Activated CD4-positive, alpha-beta T cell treated with anti-CD3 and anti-CD28 coated beads, Interleukin-2, amount 50 U/mL, for 1 hour (primary cell): ENCODE measurements around the gene UBXN11.
A peak's percentile ranks its signal among the peaks of the same experiment; 100 is the strongest.
"Not testable (repeated sequence)": the region's sequence is repeated elsewhere in the genome, so short reads cannot be mapped to it uniquely, and the experiment has no call there.

Experiments
- DNase-seq: peaks from one replicate; pipeline ENCODE4 v3.0.0-alpha.2; 2020

The UBXN11 gene

DNA sequence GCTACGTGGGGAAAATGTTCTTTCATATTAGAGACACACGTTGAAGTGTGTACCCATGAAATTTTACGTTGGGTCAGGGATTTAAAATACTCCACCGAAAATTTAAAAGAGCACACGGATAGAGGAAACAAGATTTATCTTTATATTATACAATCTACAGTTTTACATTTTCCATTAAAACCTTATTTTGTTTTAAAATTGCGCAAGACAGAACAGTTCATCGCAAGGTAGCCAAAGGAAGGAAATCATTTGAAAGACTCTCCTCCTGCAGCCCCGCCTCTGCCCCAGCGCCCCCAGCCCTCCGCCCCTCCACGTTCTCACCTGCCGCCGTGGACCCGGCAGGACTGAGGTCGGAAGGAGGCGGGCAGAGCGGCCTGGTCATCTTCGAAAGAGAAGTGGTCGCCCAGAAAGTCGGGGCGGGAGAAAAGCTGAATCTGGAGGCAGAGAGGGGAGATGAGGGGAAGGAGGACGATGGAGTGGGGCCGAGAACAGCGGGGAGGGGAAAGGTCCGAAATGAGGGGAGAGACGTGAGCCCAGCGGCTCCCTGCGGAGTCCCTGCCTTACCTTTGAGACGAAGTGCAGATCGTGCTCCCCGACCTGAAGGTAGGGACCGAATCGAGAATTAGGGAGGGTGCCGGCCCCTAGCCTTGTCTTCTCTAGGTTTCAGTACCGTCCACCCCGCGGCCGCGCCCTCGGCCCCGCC lies 29.5 kb upstream of the UBXN11 start:
- no peak for DNase-seq

DNA sequence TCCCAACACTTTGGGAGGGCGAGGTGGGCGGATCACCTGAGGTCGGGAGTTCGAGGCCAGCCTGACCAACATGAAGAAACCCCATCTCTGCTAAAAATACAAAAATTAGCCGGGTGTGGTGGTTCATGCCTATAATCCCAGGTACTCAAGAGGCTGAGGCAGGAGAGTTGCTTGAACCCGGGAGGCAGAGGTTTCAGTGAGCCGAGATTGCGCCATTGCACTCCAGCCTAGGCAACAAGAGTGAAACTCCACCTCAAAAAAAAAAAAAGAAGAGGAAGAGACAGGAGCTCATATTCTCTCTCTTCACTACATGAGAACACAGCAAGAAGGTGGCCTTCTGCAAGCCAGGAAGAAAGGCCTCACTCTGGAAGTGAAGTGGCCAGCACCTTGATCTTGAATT lies 26.9 kb upstream of the UBXN11 start:
- not testable (repeated sequence) for DNase-seq

DNA sequence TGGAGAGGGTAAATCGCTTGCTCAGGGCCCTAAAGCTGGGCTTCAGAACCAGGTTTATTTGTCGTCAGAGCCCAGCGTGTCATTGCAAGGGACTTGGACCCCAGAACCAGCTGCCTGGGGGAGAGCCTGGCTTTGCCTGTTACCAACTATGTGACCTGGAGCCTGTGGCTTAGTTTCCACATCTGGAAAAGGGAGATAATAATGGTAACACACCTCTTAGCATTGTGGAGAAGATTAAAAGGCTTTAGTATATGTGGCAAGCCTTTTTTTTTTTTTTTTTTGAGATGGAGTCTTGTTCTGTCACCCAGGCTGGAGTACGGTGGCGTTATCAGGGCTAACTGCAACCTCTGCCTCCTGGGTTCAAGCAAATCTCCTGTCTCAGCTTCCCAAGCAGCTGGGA lies 23.8 kb upstream of the UBXN11 start:
- DNase-seq, result no peak

DNA sequence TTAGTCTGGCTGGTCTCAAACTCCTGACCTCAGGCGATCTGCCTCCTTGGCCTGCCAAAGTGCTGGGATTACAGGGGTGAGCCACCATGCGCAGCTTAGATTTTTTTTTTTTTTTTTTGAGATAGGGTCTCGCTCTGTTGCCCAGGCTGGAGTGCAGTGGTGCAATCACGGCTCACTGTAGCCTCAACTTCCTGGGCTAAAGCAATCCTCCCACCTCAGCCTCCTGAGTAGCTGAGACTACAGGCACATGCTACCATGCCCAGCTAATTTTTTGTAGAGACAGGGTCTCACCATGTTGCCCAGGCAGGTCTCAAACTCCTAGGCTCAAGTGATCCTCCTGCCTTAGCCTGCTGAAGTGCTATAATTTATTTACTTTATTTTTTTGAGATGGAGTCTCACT lies 22.9 kb upstream of the UBXN11 start:
- DNase-seq, result not testable (repeated sequence)

DNA sequence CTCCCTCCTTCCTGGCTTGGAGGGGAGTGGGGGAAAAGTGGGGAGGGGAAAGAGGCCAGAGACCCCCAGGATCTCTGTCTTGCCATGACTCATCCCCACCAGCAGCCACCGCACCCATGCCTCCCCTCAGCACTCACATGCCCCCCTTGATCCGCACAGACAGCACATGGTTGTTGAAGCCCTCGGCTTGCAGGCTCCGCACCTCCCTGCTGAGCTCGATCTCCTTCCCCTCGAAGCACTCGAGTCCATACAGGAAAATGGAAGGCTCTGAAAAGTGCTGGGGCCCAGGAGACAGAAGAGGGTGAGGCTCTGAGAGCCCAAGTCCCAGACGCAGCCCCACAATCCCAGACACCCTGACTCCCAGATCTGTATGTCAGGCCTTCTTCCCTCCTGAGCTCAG lies 22.2 kb upstream of the UBXN11 start:
- DNase-seq, result no peak

DNA sequence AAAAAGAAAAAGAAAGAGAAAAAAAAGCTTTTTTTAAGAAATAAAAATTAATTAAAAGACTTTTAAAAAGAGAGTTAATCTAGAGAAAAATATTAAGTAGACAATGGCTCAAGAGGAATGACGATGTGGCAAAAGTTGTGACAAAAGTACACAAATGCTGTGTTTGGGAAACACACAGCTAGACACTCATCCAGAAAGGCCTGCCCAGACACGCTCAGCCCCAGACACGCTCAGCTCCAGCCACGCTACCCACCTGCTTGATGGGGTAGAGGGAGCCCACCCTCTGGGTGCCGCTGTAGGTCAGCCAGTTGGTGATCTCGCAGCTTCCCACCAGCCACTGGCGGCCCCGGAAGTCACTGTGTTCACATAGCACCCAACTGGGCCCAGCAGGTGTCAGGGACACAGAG lies 21.5 kb upstream of the UBXN11 start:
- no peak for DNase-seq

DNA sequence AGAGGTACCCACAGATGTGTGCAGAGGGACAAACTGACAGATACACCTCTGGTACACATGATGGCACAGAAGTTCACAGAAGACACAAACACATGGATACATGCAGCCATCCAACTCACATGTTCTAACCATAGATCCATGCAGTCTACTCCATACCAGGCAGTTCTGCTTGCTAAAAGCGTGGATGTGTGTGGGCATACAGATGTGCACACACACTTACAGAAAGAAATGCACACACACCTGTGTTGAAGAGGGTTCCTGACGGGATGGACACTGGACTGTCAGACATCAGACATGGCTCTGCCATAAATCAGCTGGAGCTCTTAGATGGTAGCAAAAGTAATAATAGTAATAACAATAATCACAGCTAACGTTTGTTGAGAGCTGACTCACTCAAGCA lies 18.1 kb upstream of the UBXN11 start:
- no peak for DNase-seq

DNA sequence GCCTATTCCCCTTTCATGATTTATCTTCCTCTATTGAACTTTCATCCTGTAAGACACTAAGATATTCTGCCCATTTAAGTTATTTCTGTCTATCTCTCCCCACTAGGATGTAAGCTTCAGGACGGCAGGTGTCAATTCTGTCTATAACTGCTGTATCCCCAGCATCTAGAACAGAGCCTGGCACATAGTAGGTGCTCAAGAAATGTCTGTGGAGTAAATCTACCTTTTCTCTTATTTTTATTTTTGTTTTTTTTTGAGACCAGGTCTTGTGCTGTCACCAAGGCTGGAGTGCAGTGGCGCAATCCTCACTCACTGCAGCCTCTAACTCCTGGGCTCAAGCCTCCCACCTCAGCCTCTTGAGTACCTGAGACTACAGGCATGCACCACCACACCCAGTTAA lies 16.9 kb upstream of the UBXN11 start:
- no peak for DNase-seq

DNA sequence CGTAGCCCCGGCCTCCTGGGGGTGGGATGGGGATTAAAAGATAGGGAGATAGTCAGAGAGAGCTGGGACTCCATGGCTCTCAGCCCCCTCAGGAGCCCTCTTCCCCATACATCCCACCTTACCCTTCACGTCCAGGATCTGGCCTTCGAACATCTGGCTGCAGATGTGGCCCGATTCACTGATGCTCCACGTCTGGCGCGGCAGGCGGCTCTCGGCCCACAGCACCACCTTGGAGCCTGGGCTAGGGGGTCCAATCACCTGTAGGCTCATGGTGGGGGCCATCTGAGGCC lies 15.6 kb upstream of the UBXN11 start:
- DNase-seq, result no peak

DNA sequence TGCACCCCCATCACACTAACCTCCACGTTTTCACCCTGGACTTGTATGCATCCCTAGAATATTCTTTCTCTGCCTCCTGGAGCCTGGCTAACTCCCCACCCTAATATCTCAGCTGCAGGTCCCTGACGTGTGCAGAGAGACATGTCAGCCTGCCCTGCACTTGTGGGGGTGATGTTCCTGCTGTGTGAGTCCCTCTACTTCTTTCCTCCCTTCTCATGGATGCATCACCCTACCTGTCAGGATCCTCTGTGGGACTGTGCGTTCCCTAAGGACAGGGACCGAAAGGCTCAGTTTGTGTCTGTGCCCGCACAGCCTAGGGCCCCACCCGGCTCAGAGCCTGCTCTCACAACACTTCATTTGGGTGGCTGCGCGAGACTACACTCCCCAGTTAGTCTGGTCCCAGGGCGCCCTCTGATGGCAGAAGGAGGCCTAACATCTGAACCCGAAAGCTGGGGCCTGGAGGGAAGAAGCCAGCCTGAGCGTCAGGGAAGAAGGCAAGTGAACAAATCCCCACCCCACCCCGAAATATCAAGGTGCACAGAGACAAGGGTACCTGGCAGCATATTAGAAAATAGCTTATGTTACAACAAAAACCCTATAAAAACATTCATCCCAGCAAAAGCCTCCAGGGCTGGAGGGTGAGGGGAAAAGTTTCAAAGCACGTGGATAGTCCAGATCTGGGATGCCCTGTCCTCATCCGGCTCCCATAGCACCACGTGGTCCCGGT lies 15.0 kb upstream of the UBXN11 start:
- DNase-seq, result peak; percentile 97

DNA sequence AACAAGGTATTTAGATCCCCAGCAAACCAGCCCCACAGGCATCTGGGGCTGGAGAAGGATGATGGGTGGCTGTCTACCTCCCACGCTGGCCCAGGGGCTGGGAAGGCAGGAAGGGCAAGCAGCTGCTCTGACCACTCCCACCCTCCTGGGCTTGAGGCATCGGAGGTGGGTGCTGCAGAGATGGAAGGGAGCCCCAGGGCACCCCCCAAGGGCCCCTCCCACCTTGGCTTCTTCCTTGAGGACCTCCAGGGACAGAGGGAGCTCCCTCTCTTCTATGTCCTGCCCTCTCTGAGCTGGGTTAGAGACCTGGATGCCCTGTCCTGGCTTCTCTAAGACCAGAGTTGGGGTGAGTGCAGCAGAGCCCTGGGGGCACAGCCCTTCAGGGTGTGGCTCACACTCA lies 14.5 kb upstream of the UBXN11 start:
- DNase-seq, result no peak

DNA sequence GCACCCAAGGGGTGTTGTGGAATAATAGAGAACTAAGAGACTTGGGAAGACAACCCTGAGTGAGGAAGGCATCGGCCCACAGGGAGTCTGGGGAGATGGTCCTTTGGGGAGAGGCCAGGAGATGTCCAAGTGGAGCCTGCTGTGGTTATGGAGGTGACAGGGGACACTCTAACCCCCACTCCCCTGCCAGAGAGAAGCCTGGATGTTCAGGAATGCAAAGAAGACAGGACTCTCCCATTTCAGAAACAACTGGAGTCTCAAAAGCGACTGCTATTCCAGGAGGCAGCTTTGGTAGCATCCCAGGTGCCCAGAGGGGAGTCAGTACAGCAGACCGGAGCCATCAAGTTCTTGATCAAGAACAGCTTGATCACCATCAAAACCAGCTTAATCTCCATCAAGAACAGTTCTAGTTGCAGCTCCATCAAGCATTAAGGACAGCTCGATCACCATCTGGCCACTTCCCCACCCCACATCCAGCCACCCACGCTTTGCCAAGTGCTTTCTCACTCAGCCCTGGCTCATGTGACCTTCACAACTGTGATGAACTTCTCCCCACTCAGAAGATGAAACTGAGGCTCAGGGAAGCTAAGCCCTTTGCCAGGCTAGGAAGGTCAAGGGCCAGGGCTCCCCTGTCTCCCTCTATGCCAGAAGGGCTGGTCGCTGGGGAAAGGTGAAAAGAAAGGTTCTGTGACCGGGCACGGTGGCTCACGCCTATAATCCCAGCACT lies 12.1 kb upstream of the UBXN11 start:
- no peak for DNase-seq

DNA sequence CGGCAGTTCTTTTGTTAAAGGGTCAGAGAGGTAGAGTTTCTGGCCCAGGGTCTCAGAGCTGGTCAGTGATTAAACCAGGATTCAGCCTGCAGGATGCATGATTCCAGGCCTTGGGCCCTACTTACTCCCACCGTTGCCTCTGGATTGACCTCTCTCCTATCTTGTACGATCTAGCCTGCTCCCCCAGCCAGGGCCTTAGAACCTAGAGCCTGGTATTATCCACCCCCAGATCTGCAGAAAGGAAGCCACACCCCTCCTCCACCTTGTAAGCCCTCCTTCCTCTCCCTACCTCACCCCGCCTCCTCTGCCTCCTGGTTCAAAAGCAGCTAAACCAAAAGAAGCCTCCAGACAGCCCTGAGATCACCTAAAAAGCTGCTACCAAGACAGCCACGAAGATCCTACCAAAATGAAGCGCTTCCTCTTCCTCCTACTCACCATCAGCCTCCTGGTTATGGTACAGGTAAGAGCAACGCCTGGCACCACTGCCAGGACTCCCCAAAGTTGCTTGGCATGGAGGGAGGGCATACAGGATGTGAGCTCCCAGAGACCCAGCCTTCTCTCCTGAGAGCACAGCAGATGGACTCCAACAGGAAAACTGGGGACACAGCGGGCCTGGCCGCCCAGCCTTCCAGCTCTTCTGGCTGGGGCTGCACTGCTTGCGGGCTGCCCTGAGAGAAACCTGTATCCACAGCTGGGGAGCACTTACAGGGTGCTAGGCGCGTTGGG lies 11.3 kb upstream of the UBXN11 start, which contains the start of gene CD52:
Gene CD52 (plus strand): TSS at position 347 of the 726 bp plus-strand sequence. CDS start 60 bp downstream, at position 407.
- DNase-seq, result peak; percentile 76

DNA sequence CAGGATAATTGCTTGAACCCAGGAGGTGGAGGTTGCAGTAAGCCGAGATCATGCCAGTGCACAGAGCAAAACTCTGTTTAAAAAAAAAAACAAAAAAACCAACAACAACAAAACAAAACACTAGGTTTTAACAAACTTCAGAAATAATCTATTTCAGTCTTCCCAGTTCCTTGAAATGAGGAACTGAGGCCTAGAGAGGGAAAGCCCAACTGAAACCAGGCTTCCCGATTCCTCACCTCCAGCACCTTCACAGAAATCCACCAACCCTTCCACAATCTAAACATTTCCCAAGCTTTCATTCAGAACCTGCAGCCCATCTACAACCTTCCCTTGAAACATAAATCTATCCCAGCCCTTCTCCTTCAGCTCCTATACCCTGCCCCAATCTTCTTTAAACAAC lies 10.7 kb upstream of the UBXN11 start:
- no peak for DNase-seq

DNA sequence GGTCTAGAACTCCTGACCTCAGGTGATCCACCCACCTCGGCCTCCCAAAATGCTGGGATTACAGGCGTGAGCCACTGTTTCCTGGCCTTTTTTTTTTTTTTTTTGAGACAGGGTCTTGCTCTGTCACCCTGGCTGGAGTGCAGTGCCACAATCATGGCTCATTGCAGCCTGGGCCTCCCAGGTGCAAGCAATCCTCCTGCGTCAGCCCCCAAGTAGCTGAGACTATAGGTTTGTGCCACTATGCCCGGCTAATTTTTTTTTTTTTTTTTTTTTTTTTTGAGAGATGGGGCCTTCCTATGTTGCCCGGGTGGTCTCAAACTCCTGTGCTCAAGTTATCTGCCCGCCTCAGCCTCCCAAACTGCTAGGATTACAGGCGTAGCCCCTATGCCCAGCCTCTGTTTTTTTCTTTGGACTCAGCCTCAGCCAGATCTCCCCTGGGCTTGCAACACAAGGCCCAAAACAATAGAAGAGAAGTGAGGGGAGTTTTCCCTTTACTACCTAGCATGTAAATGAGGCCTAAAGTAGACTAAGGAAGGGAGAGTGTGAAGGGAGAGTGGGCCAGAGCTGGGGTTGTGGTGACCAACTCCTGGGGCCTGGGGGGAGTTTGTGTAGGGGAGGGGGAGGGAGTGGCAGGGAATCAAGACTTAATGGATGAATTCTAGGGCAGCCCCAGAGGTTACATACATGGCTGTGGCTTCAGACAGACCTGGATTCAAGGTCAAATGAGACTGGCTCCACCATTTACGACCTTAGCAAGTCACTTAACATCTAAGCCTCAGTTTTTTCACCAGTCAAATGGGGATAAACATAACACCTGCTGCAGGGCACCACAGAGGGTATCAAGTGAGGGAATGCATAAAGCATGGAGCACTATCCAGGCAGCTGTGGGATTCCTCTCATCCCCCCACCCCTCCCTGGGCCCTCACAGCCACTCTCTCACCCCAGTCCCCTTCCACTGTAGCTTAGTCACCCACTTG lies 9.7 kb upstream of the UBXN11 start:
- DNase-seq, result no peak

DNA sequence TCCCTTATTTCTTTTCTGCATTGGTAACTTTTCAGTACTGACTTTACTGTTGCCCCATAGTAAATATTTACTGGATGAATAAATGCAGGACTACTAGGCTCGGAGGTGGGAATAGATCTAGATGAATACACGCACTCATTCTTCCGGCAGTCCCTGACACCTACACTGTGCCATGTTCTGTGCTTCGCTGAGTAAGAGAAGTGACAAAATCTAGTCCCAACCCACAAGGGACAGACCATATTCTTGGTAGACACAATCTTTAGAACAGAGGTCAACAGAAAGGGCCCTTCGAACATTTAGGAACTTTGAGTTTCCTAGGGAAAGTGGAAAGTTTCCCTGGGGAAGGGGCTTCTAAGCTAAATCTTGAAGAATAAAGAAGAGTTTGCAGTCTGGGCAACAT lies 8.1 kb upstream of the UBXN11 start:
- no peak for DNase-seq

DNA sequence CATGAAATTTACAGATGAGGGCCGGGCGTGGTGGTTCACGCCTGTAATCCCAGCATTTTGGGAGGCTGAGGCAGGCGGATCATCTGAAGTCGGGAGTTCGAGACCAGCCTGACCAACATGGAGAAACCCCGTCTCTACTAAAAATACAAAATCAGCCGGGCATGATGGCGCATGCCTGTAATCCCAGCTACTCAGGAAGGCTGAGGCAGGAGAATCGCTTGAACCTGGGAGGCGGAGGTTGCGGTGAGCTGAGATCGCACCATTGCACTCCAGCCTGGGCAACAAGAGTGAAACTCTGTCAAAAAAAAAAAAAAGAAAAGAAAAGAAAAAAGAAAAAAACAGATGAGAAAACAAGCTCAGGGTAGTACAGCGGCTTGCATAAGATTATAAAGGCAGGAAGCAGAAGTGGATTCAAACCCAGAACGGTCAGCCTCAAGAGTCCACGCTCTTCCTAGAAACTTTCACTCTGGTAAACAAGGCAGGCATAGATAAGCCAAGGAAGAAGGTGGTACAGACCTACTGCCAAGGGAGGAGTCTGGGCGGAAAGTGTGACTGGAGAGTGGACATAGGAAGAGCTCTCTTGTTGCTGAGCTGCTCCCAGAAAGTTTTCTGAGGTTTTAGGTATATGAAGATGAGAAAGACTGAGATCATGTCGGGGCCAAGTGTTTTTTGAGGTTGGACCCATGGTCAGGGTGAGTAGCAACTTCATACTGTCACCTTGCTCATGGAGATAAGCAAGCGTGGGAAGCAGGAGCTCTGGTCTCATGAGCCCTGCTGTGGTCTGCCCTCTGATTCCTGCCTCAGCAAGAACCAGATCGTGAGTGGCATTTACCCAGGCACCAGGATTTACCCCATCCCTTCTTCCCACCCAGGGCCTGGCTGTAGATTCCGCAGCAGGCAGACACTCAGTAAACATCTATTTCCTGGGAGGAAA lies 1.8 kb upstream of the UBXN11 start:
- not testable (repeated sequence) for DNase-seq

DNA sequence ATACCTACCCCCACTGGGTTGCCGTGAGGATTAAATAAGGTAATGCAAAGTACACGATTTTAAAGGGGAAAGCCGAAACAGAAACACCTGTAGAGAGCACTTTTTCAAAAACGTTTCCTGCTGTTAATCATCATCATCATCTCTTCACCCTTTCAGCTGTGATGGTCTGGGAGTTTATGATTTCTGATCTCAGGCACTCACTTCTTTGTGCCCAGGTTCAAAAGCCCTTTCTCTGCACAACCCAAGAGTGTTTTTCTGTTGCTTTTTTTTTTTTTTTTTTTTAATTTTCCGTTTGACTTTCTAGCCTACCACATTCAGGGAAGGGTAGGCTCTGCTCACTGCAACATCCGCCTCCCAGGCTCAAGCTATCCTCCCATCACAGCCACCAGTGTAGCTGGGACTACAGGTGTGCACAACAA lies 936 bp upstream of the UBXN11 start:
- no peak for DNase-seq

DNA sequence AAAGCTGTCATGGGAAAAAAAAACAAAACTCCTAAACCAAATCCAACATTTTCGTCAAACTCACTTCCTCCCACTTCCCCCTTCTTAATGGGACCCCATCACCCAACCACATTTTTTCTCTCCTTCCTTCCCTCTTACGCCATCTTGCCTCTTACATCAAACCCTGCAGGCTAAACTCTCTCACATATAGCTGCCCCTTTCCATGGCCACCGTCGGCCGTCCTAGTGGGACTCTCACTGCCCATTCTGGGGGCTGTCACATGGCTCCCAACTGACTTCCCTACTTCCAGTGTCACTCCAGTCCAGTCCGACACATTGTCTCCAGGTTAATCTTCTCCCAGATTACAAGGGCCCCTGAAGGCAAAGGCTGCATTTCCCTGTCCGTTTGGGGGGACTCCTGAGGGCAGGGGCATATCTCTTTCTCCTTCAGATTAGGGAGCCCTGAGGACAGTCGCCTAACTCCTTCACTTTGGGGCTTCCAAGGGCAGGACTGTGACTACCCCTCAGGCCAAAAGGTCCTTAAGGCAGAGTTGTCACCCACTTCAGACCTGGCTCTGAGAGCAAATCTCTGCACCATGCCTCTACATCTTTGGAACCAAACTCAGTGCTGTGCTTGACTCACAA lies 658 bp downstream of the UBXN11 start:
- no peak for DNase-seq

DNA sequence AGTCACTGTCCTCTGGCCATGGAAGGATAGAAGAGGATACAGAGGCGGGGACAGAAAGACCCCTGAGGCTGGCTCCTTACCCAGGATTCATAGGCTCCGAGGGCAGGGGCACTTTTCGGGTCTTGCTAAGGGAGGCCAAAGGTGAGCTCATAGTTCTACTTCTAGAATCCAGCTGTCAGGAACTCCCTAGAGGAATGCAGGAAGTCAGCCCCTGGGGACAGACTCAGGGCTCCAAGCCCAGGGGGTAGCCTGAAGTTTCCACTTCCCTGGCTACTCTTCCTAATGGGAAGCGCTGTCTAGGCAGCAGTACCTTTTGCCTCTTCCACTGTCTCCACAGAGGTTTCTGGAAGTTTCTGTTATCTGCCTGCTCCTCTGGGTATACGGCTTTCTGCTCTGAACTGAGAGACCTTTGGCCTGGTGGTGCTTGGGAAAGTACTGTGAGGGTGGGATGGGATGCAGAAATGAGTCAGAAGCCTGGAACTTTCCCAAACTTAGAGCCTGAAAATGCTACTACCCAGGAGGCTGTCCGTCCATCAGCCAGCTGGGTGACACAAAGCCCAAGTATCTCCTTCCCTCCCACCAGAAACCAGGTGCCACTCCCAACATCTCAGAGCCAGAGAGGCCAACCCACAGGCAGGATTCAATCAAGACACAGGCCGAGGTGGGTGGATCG lies 3.6 kb downstream of the UBXN11 start:
- no peak for DNase-seq
